ENCODE measurements around the gene GRIN2C.

Gene GRIN2C

GRCh38 chr17:74807925-74808324 lies 51.8 kb downstream of the GRIN2C start:
- peaks cover 2% of the 10 kb centered on the region for H3K36me3 ChIP-seq (ENCODE audit: control insufficient read depth, insufficient read depth, low read length)
- no peak for TF ChIP-seq CTCF (IDR thresholded peaks at IDR 0.05; ENCODE audit: insufficient read depth, low read length, poor library complexity, severe bottlenecking)
- no peak for DNase-seq (ENCODE audit: extremely low read depth, insufficient read length)
- H3K4me3 ChIP-seq (replicated peaks; ENCODE audit: low read depth, low read length), result no peak overlapping the region
- no peaks in the 10 kb centered on the region for H3K27me3 ChIP-seq (replicated peaks; ENCODE audit: control insufficient read depth, insufficient read depth, low read length)

- Histone ChIP-seq H3K36me3 (ENCODE audit: control insufficient read depth, insufficient read depth, low read length) (peaks cover 2% of the 10 kb centered on the region), H3K4me3 (replicated peaks; ENCODE audit: low read depth, low read length) (no peak overlapping the region), H3K27me3 (replicated peaks; ENCODE audit: control insufficient read depth, insufficient read depth, low read length) (no peaks in the 10 kb centered on the region)
- no peak for TF ChIP-seq CTCF (IDR thresholded peaks at IDR 0.05; ENCODE audit: insufficient read depth, low read length, poor library complexity, severe bottlenecking)
- no peak for DNase-seq (ENCODE audit: extremely low read depth, insufficient read length)
Measured at GRCh38 chr17:74807441-74807840, 52.2 kb downstream of the GRIN2C start.

- no peak for DNase-seq (ENCODE audit: extremely low read depth, insufficient read length)
- Histone ChIP-seq H3K36me3 (ENCODE audit: control insufficient read depth, insufficient read depth, low read length) (peaks cover 5% of the 10 kb centered on the region), H3K27me3 (replicated peaks; ENCODE audit: control insufficient read depth, insufficient read depth, low read length) (no peaks in the 10 kb centered on the region), H3K4me3 (replicated peaks; ENCODE audit: low read depth, low read length) (no peak overlapping the region)
- TF ChIP-seq CTCF (IDR thresholded peaks at IDR 0.05; ENCODE audit: insufficient read depth, low read length, poor library complexity, severe bottlenecking), result no peak
Measured at GRCh38 chr17:74806334-74806733, 53.4 kb downstream of the GRIN2C start.

GRCh38 chr17:74805591-74805991 lies 54.1 kb downstream of the GRIN2C start:
- TF ChIP-seq CTCF (IDR thresholded peaks at IDR 0.05; ENCODE audit: insufficient read depth, low read length, poor library complexity, severe bottlenecking), result no peak
- H3K36me3 ChIP-seq (ENCODE audit: control insufficient read depth, insufficient read depth, low read length), result peaks cover 7% of the 10 kb centered on the region
- no peak overlapping the region for H3K4me3 ChIP-seq (replicated peaks; ENCODE audit: low read depth, low read length)
- no peak for DNase-seq (ENCODE audit: extremely low read depth, insufficient read length)
- H3K27me3 ChIP-seq (replicated peaks; ENCODE audit: control insufficient read depth, insufficient read depth, low read length), result no peaks in the 10 kb centered on the region

- DNase-seq (ENCODE audit: extremely low read depth, insufficient read length), result no peak
- no peaks in the 10 kb centered on the region for H3K27me3 ChIP-seq (replicated peaks; ENCODE audit: control insufficient read depth, insufficient read depth, low read length)
- TF ChIP-seq CTCF (IDR thresholded peaks at IDR 0.05; ENCODE audit: insufficient read depth, low read length, poor library complexity, severe bottlenecking), result no peak
- H3K4me3 ChIP-seq (replicated peaks; ENCODE audit: low read depth, low read length), result no peak overlapping the region
- peaks cover 12% of the 10 kb centered on the region for H3K36me3 ChIP-seq (ENCODE audit: control insufficient read depth, insufficient read depth, low read length)
Measured at GRCh38 chr17:74804683-74805082, 55.0 kb downstream of the GRIN2C start.

- DNase-seq (ENCODE audit: extremely low read depth, insufficient read length), result no peak
- Histone ChIP-seq H3K36me3 (ENCODE audit: control insufficient read depth, insufficient read depth, low read length) (peaks cover 18% of the 10 kb centered on the region), H3K4me3 (replicated peaks; ENCODE audit: low read depth, low read length) (no peak overlapping the region), H3K27me3 (replicated peaks; ENCODE audit: control insufficient read depth, insufficient read depth, low read length) (no peaks in the 10 kb centered on the region)
- no peak for TF ChIP-seq CTCF (IDR thresholded peaks at IDR 0.05; ENCODE audit: insufficient read depth, low read length, poor library complexity, severe bottlenecking)
Measured at GRCh38 chr17:74803971-74804370, 55.7 kb downstream of the GRIN2C start.
